Mesodermal cell (in vitro differentiated cells): ENCODE measurements around the gene ERN1.

ENCODE experiments used
- H3K27ac ChIP-seq: 2 replicates; pipeline ENCODE4 v1.7.0; 2013; ENCODE audit warnings: mild to moderate bottlenecking, low read depth, low read length, moderate library complexity; ENCODE audit not compliant: severe bottlenecking
- H3K36me3 ChIP-seq: 2 replicates; pipeline ENCODE4 v1.7.1; 2013; ENCODE audit warnings: mild to moderate bottlenecking, low read length, moderate library complexity; ENCODE audit not compliant: control insufficient read depth, insufficient read depth
- H3K4me1 ChIP-seq: one replicate; pipeline ENCODE4 v1.7.1; 2013; ENCODE audit warnings: mild to moderate bottlenecking, low read length; ENCODE audit not compliant: insufficient read depth, control insufficient read depth, poor library complexity, severe bottlenecking
- H3K4me3 ChIP-seq: 2 replicates; pipeline ENCODE4 v1.7.0; 2013; ENCODE audit warnings: low read length, control low read depth, mild to moderate bottlenecking; ENCODE audit not compliant: insufficient read depth, poor library complexity, severe bottlenecking; ENCODE audit errors: extremely low read depth
- H3K9me3 ChIP-seq: 2 replicates; pipeline ENCODE4 v1.7.1; 2013; ENCODE audit warnings: mild to moderate bottlenecking, low read length, moderate library complexity; ENCODE audit not compliant: control insufficient read depth
- WGBS, 2 experiments: methylation state at CpG; one replicate each; pipeline ENCODE4 v1.1.5; 2013; ENCODE audit warnings: missing lambda C conversion rate in 2 of 2; ENCODE audit not compliant: insufficient coverage in 2 of 2; 5-methylcytosine and 5-hydroxymethylcytosine counted together

Gene ERN1

GRCh38 chr17:64056269-64057005 is 73.5 kb downstream of the ERN1 start:
- peaks cover 15% of the 10 kb centered on the region for H3K36me3 ChIP-seq
- 71 to 84% methylated on average over 8 to 11 of the region's 12 CpGs for WGBS, 2 experiments
- H3K4me3 ChIP-seq: no peak overlapping the region
- H3K27ac ChIP-seq: no peak overlapping the region
- peaks cover 4% of the 10 kb centered on the region for H3K4me1 ChIP-seq
- no peaks in the 10 kb centered on the region for H3K9me3 ChIP-seq

- Histone ChIP-seq H3K9me3 (no peaks in the 10 kb centered on the region), H3K36me3 (peaks cover 19% of the 10 kb centered on the region), H3K4me3 (no peak overlapping the region), H3K27ac (no peak overlapping the region), H3K4me1 (peaks cover 4% of the 10 kb centered on the region)
- 92 to 96% methylated on average over 18 to 22 of the region's 22 CpGs for WGBS, 2 experiments
Measured at GRCh38 chr17:64055183-64056142, 74.5 kb downstream of the ERN1 start.

GRCh38 chr17:64054304-64054703 is 75.6 kb downstream of the ERN1 start:
- Histone ChIP-seq H3K27ac (no peak overlapping the region), H3K4me1 (peaks cover 4% of the 10 kb centered on the region), H3K9me3 (no peaks in the 10 kb centered on the region), H3K36me3 (peaks cover 12% of the 10 kb centered on the region), H3K4me3 (no peak overlapping the region)
- 94 to 98% methylated on average over 20 to 21 of the region's 21 CpGs for WGBS, 2 experiments

- no peak overlapping the region for H3K27ac ChIP-seq
- WGBS, 2 experiments: 95 to 98% methylated on average over 6 to 10 of the region's 10 CpGs
- H3K4me1 ChIP-seq: peaks cover 4% of the 10 kb centered on the region
- H3K4me3 ChIP-seq: no peak overlapping the region
- H3K36me3 ChIP-seq: peaks cover 12% of the 10 kb centered on the region
- no peaks in the 10 kb centered on the region for H3K9me3 ChIP-seq
Measured at GRCh38 chr17:64053101-64053500, 76.8 kb downstream of the ERN1 start.

GRCh38 chr17:64051153-64051552 is 78.8 kb downstream of the ERN1 start:
- Histone ChIP-seq H3K27ac (no peak overlapping the region), H3K4me1 (no peaks in the 10 kb centered on the region), H3K9me3 (no peaks in the 10 kb centered on the region), H3K4me3 (no peak overlapping the region), H3K36me3 (peaks cover 12% of the 10 kb centered on the region)
- WGBS, 2 experiments: 100% methylated on average over 1 of the region's 1 CpG

GRCh38 chr17:64048805-64049204 is 81.1 kb downstream of the ERN1 start:
- 91 to 92% methylated on average over 4 to 8 of the region's 9 CpGs for WGBS, 2 experiments
- H3K4me1 ChIP-seq: no peaks in the 10 kb centered on the region
- H3K9me3 ChIP-seq: no peaks in the 10 kb centered on the region

GRCh38 chr17:64045176-64045575 is 84.8 kb downstream of the ERN1 start:
- Histone ChIP-seq H3K4me3 (no peak overlapping the region), H3K27ac (no peak overlapping the region), H3K9me3 (no peaks in the 10 kb centered on the region), H3K36me3 (peaks cover 24% of the 10 kb centered on the region), H3K4me1 (no peaks in the 10 kb centered on the region)
- WGBS, 2 experiments: 80 to 85% methylated on average over 5 to 11 of the region's 13 CpGs

More at GRCh38 chr17:64048805-64049204, 81.1 kb downstream of the ERN1 start:
- H3K27ac ChIP-seq: no peak overlapping the region
- H3K36me3 ChIP-seq: peaks cover 31% of the 10 kb centered on the region
- no peak overlapping the region for H3K4me3 ChIP-seq

GRCh38 chr17:64042700-64043485 is 87.1 kb downstream of the ERN1 start:
- Histone ChIP-seq H3K4me3 (no peak overlapping the region), H3K4me1 (no peaks in the 10 kb centered on the region), H3K27ac (no peak overlapping the region), H3K9me3 (no peaks in the 10 kb centered on the region), H3K36me3 (peaks cover 24% of the 10 kb centered on the region)
- 96 to 97% methylated on average over 12 of the region's 12 CpGs for WGBS, 2 experiments

- Histone ChIP-seq H3K4me1 (no peaks in the 10 kb centered on the region), H3K36me3 (peaks cover 24% of the 10 kb centered on the region), H3K4me3 (no peak overlapping the region), H3K9me3 (no peaks in the 10 kb centered on the region), H3K27ac (no peak overlapping the region)
- 80 to 82% methylated on average over 10 to 11 of the region's 11 CpGs for WGBS, 2 experiments
Measured at GRCh38 chr17:64041912-64042311, 88.0 kb downstream of the ERN1 start.

GRCh38 chr17:64040206-64040605 is 89.7 kb downstream of the ERN1 start:
- Histone ChIP-seq H3K9me3 (no peaks in the 10 kb centered on the region), H3K36me3 (peaks cover 17% of the 10 kb centered on the region), H3K4me3 (no peak overlapping the region), H3K4me1 (no peaks in the 10 kb centered on the region), H3K27ac (no peak overlapping the region)
- 89 to 94% methylated on average over 3 to 6 of the region's 6 CpGs for WGBS, 2 experiments
